Neural cell (in vitro differentiated cells): ENCODE results near the gene NCOA7. TPM values are rescaled to one million over a fixed set of nuclear protein-coding genes. Genes with fewer than 3 reads are reported as not detected.

Experiments
- H2AFZ ChIP-seq: fragments of 200-600, 300-800 bp; sonication (generic), shearing (Covaris generic); 2 replicates; pipeline ENCODE4 v1.6.0; 2014; ENCODE audit warnings: low read depth, mild to moderate bottlenecking, antibody characterized with exemption, low read length, moderate library complexity
- H3F3A ChIP-seq: fragments of 200-600 bp; shearing (Covaris generic); 2 replicates; pipeline ENCODE4 v1.6.1; 2016; ENCODE audit warnings: mild to moderate bottlenecking, moderate library complexity, mixed read lengths, antibody characterized with exemption, low read length; ENCODE audit not compliant: insufficient read depth, poor library complexity, severe bottlenecking
- H3K27ac ChIP-seq: fragments of 200-600, 300-800 bp; sonication (generic), shearing (Covaris generic); 2 replicates; pipeline ENCODE4 v1.5.1; 2014; ENCODE audit warnings: mild to moderate bottlenecking, low read length, moderate library complexity
- H3K27me3 ChIP-seq: fragments of 300-800, 200-600 bp; sonication (generic), shearing (Covaris generic); 2 replicates; pipeline ENCODE4 v1.6.0; 2014; ENCODE audit warnings: mild to moderate bottlenecking, low read depth, low read length, moderate library complexity; ENCODE audit not compliant: insufficient read depth
- H3K36me3 ChIP-seq: fragments of 300-800, 200-600 bp; sonication (generic), shearing (Covaris generic); 2 replicates; pipeline ENCODE4 v1.5.1; 2014; ENCODE audit warnings: mild to moderate bottlenecking, antibody characterized with exemption, low read length, moderate library complexity; ENCODE audit not compliant: insufficient read depth
- H3K4me2 ChIP-seq: fragments of 300-800, 200-600 bp; sonication (generic), shearing (Covaris generic); 2 replicates; pipeline ENCODE4 v1.6.0; 2014; ENCODE audit warnings: mild to moderate bottlenecking, low read length
- H3K4me3 ChIP-seq: fragments of 300-800, 200-600 bp; sonication (generic), shearing (Covaris generic); 2 replicates; pipeline ENCODE4 v1.5.1; 2014; ENCODE audit warnings: mild to moderate bottlenecking, low read length, moderate library complexity
- H3K79me2 ChIP-seq: fragments of 200-600 bp; shearing (Covaris generic); replicated peaks from 2 replicates; pipeline ENCODE4 v1.6.0; 2014; ENCODE audit warnings: mild to moderate bottlenecking, low read length, moderate library complexity; ENCODE audit not compliant: insufficient read depth
- H3K9ac ChIP-seq: fragments of 300-800, 200-600 bp; sonication (generic), shearing (Covaris generic); 2 replicates; pipeline ENCODE4 v1.6.1; 2016; ENCODE audit warnings: mild to moderate bottlenecking, low read length, mixed read lengths
- H3K9me2 ChIP-seq: fragments of 200-600 bp; shearing (Covaris generic); 2 replicates; pipeline ENCODE4 v1.6.1; 2016; ENCODE audit warnings: mild to moderate bottlenecking, low read length, mixed read lengths; ENCODE audit not compliant: insufficient read depth
- H3K9me3 ChIP-seq: fragments of 200-600, 300-800 bp; sonication (generic), shearing (Covaris generic); 2 replicates; pipeline ENCODE4 v1.6.1; 2016; ENCODE audit warnings: mild to moderate bottlenecking, mixed run types, low read length, moderate library complexity, mixed read lengths
- H4K20me1 ChIP-seq: fragments of 200-600 bp; shearing (Covaris generic); 2 replicates; pipeline ENCODE4 v1.6.1; 2016; ENCODE audit warnings: mild to moderate bottlenecking, mixed run types; ENCODE audit not compliant: insufficient read depth
- EP300 ChIP-seq: fragments of 450-650 bp; conservative IDR thresholded peaks from 2 replicates; pipeline ENCODE4 v1.6.1; 2014; ENCODE audit warnings: antibody characterized with exemption, mild to moderate bottlenecking, moderate library complexity; ENCODE audit not compliant: poor library complexity, severe bottlenecking
- EZH2 ChIP-seq: fragments of 200-600, 300-800 bp; shearing (Covaris generic), sonication (generic); IDR thresholded peaks from 2 replicates; pipeline ENCODE4 v1.6.1; 2014; ENCODE audit warnings: antibody characterized with exemption, low read length, borderline replicate concordance, mild to moderate bottlenecking; ENCODE audit not compliant: insufficient read depth, poor library complexity, severe bottlenecking
- MXI1 ChIP-seq: fragments of 450-650 bp; conservative IDR thresholded peaks from 2 replicates; pipeline ENCODE4 v1.6.1; 2014; ENCODE audit warnings: antibody characterized with exemption, mild to moderate bottlenecking; ENCODE audit not compliant: poor library complexity, severe bottlenecking
- POLR2AphosphoS5 ChIP-seq: IDR thresholded peaks from 2 replicates; pipeline ENCODE4 v1.6.1; 2012
- RAD21 ChIP-seq: fragments of 450-650 bp; conservative IDR thresholded peaks from 2 replicates; pipeline ENCODE4 v1.6.1; 2014; ENCODE audit warnings: antibody characterized with exemption, mild to moderate bottlenecking, moderate library complexity
- SMC3 ChIP-seq: fragments of 450-650 bp; conservative IDR thresholded peaks from 2 replicates; pipeline ENCODE4 v1.6.1; 2014; ENCODE audit warnings: antibody characterized with exemption, mild to moderate bottlenecking, moderate library complexity; ENCODE audit not compliant: poor library complexity
- TAF1 ChIP-seq: IDR thresholded peaks from 2 replicates; pipeline ENCODE4 v1.6.1; 2012; ENCODE audit warnings: low read depth
- polyA plus RNA-seq: library from polyadenylated mRNA; depleted of rRNA; stranded (reverse); fragments of >200 nt; gene quantifications from 2 replicates; pipeline ENCODE4 v1.2.3, GENCODE V29; 2014
- TF ChIP-seq, protein P1 (sequence below): fragments of 450-650 bp; IDR thresholded peaks from 2 replicates; pipeline ENCODE4 v1.5.1; 2014; ENCODE audit warnings: antibody characterized with exemption, mild to moderate bottlenecking, moderate library complexity; ENCODE audit not compliant: poor library complexity, severe bottlenecking
- TF ChIP-seq, protein P2 (sequence below): IDR thresholded peaks from 2 replicates; pipeline ENCODE4 v1.6.1; 2012; ENCODE audit warnings: borderline replicate concordance

NCOA7 gene
- polyA plus RNA-seq, 1 donor from 2014 or later: 17.1 TPM

GRCh38 chr6:125746019-125746414, 44.7 kb upstream of the NCOA7 start:
- H4K20me1 ChIP-seq: no peaks in the 10 kb centered on the region
- no peak overlapping the region for H3K9ac ChIP-seq
- H3K36me3 ChIP-seq: no peaks in the 10 kb centered on the region
- H3K79me2 ChIP-seq: no peaks in the 10 kb centered on the region
- TF ChIP-seq, protein P1, sequence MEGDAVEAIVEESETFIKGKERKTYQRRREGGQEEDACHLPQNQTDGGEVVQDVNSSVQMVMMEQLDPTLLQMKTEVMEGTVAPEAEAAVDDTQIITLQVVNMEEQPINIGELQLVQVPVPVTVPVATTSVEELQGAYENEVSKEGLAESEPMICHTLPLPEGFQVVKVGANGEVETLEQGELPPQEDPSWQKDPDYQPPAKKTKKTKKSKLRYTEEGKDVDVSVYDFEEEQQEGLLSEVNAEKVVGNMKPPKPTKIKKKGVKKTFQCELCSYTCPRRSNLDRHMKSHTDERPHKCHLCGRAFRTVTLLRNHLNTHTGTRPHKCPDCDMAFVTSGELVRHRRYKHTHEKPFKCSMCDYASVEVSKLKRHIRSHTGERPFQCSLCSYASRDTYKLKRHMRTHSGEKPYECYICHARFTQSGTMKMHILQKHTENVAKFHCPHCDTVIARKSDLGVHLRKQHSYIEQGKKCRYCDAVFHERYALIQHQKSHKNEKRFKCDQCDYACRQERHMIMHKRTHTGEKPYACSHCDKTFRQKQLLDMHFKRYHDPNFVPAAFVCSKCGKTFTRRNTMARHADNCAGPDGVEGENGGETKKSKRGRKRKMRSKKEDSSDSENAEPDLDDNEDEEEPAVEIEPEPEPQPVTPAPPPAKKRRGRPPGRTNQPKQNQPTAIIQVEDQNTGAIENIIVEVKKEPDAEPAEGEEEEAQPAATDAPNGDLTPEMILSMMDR: no peak
- TF ChIP-seq MXI1: no peak
- no peak for TF ChIP-seq POLR2AphosphoS5
- TF ChIP-seq EP300: no peak
- TF ChIP-seq TAF1: no peak
- TF ChIP-seq, protein P2, sequence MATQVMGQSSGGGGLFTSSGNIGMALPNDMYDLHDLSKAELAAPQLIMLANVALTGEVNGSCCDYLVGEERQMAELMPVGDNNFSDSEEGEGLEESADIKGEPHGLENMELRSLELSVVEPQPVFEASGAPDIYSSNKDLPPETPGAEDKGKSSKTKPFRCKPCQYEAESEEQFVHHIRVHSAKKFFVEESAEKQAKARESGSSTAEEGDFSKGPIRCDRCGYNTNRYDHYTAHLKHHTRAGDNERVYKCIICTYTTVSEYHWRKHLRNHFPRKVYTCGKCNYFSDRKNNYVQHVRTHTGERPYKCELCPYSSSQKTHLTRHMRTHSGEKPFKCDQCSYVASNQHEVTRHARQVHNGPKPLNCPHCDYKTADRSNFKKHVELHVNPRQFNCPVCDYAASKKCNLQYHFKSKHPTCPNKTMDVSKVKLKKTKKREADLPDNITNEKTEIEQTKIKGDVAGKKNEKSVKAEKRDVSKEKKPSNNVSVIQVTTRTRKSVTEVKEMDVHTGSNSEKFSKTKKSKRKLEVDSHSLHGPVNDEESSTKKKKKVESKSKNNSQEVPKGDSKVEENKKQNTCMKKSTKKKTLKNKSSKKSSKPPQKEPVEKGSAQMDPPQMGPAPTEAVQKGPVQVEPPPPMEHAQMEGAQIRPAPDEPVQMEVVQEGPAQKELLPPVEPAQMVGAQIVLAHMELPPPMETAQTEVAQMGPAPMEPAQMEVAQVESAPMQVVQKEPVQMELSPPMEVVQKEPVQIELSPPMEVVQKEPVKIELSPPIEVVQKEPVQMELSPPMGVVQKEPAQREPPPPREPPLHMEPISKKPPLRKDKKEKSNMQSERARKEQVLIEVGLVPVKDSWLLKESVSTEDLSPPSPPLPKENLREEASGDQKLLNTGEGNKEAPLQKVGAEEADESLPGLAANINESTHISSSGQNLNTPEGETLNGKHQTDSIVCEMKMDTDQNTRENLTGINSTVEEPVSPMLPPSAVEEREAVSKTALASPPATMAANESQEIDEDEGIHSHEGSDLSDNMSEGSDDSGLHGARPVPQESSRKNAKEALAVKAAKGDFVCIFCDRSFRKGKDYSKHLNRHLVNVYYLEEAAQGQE: no peak
- TF ChIP-seq SMC3: no peak
- TF ChIP-seq RAD21: no peak
- TF ChIP-seq EZH2: no peak
- H3F3A ChIP-seq: no peaks in the 10 kb centered on the region
- no peak overlapping the region for H3K4me3 ChIP-seq
- H3K9me2 ChIP-seq: no peaks in the 10 kb centered on the region
- no peak overlapping the region for H2AFZ ChIP-seq
- no peak overlapping the region for H3K4me2 ChIP-seq
- peaks cover 87% of the 10 kb centered on the region for H3K27me3 ChIP-seq
- H3K9me3 ChIP-seq: no peaks in the 10 kb centered on the region
- no peak overlapping the region for H3K27ac ChIP-seq

DNA sequence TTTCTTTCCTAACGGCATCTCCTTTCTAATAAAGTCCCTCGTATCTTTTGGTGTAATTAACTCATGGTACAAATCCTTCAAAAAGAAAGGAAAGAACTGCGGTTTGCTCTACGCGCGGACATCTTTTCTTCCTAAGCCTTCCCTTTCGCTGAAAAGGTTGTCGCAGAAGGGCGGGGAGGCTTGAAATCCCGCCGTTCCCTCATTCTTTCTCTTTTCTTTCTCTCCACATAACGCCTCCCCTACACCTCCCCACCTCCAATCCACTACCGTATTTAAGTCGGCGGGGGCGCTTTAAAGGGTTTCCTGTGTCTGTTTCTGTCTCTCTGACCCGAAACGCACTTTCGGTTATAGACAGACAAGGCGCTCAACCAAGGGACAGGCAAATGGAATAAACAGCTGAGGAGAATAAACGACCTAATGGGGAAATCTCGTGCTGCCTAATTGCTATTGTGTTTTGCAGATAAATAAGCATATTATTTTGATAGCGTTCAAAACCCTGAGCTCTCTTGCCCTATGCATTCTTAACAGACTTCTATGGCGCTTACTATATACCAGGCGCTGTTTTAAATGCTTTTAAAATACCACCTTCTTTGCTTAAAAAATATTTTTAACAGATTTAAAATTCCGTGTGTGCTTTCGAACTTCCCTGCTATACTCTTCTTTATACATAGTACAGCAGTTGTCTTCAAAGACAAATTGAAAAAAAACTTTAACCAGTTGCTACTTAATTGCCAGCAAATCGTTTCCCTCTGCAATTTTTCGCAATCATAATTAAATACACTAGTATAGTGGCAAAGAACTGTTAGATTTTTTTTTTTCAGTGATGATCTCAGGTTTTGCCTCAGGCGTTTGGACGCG, 43.8 kb upstream of the NCOA7 start:
- no peaks in the 10 kb centered on the region for H3K9me3 ChIP-seq
- no peak overlapping the region for H2AFZ ChIP-seq
- peaks cover 95% of the 10 kb centered on the region for H3K27me3 ChIP-seq
- H3K9ac ChIP-seq: no peak overlapping the region
- H4K20me1 ChIP-seq: no peaks in the 10 kb centered on the region
- peak overlapping the region; percentile 74 for H3K4me3 ChIP-seq
- H3K79me2 ChIP-seq: no peaks in the 10 kb centered on the region
- TF ChIP-seq EZH2: peak; percentile 69
- peak; percentile 37 for TF ChIP-seq POLR2AphosphoS5
- TF ChIP-seq TAF1: no peak
- no peaks in the 10 kb centered on the region for H3K9me2 ChIP-seq
- no peaks in the 10 kb centered on the region for H3F3A ChIP-seq
- no peaks in the 10 kb centered on the region for H3K36me3 ChIP-seq
- H3K27ac ChIP-seq: no peak overlapping the region
- peak overlapping the region; percentile 50 for H3K4me2 ChIP-seq
